Loucy (cell line): ENCODE results near the gene CLEC9A.

Experiments
- H2AFZ ChIP-seq: fragments of 200-600 bp; sonication (generic); 2 replicates; pipeline ENCODE4 v1.6.0; 2016; ENCODE audit warnings: antibody characterized with exemption, mild to moderate bottlenecking, low read length, moderate library complexity
- H3F3A ChIP-seq: fragments of 200-600 bp; 2 replicates; pipeline ENCODE4 v1.6.0; 2016; ENCODE audit warnings: antibody characterized with exemption, low read depth, mild to moderate bottlenecking
- H3K27me3 ChIP-seq: fragments of 200-600 bp; sonication (generic); 2 replicates; pipeline ENCODE4 v1.6.1; 2014; ENCODE audit warnings: low read length, mild to moderate bottlenecking; ENCODE audit not compliant: insufficient read depth, poor library complexity, severe bottlenecking
- H3K36me3 ChIP-seq: fragments of 200-600 bp; sonication (generic); 2 replicates; pipeline ENCODE4 v1.6.1; 2016; ENCODE audit warnings: low read length; ENCODE audit not compliant: insufficient read depth
- H3K4me1 ChIP-seq: fragments of 200-600 bp; sonication (generic); 2 replicates; pipeline ENCODE4 v1.5.1; 2014; ENCODE audit warnings: low read length, mild to moderate bottlenecking; ENCODE audit not compliant: insufficient read depth, poor library complexity, severe bottlenecking
- H3K4me2 ChIP-seq: fragments of 200-600 bp; sonication (generic); 2 replicates; pipeline ENCODE4 v1.6.0; 2014; ENCODE audit warnings: antibody characterized with exemption, low read length, low read depth, mild to moderate bottlenecking; ENCODE audit not compliant: poor library complexity, severe bottlenecking
- H3K4me3 ChIP-seq: fragments of 200-600 bp; sonication (generic); 2 replicates; pipeline ENCODE4 v1.5.1; 2014; ENCODE audit warnings: low read length, mild to moderate bottlenecking, mixed read lengths; ENCODE audit not compliant: poor library complexity, severe bottlenecking
- H3K79me2 ChIP-seq: fragments of 200-600 bp; sonication (generic); 2 replicates; pipeline ENCODE4 v1.6.1; 2014; ENCODE audit warnings: low read length; ENCODE audit not compliant: insufficient read depth
- H3K9ac ChIP-seq: fragments of 200-600 bp; sonication (generic); 2 replicates; pipeline ENCODE4 v1.6.0; 2014; ENCODE audit warnings: mild to moderate bottlenecking, low read depth, low read length, moderate library complexity; ENCODE audit not compliant: poor library complexity, severe bottlenecking
- H3K9me2 ChIP-seq: fragments of 200-600 bp; sonication (generic); replicated peaks from 2 replicates; pipeline ENCODE4 v1.6.1; 2016; ENCODE audit warnings: low read depth, low read length, mixed read lengths
- H3K9me3 ChIP-seq: fragments of 200-600 bp; sonication (generic); 2 replicates; pipeline ENCODE4 v1.6.1; 2014; ENCODE audit warnings: mild to moderate bottlenecking, antibody characterized with exemption, low read length, low read depth; ENCODE audit not compliant: insufficient read depth
- H4K20me1 ChIP-seq: fragments of 200-600 bp; sonication (generic); 2 replicates; pipeline ENCODE4 v1.6.0; 2014; ENCODE audit warnings: antibody characterized with exemption, low read length, mild to moderate bottlenecking; ENCODE audit not compliant: insufficient read depth, poor library complexity, severe bottlenecking
- CTCF ChIP-seq: fragments of 200-600 bp; sonication (generic); conservative IDR thresholded peaks from 2 replicates; pipeline ENCODE4 v1.5.1; 2014; ENCODE audit warnings: mild to moderate bottlenecking, antibody characterized with exemption, low read length
- EZH2phosphoT487 ChIP-seq: fragments of 200-600 bp; IDR thresholded peaks from 2 replicates; pipeline ENCODE4 v1.6.1; 2018; ENCODE audit warnings: antibody characterized with exemption, mild to moderate bottlenecking, moderate library complexity, borderline replicate concordance

CLEC9A gene

GRCh38 chr12:10101648-10102220, 71.3 kb downstream of the CLEC9A start:
- Histone ChIP-seq H3K27me3 (no peaks in the 10 kb centered on the region), H3K9me2 (no peaks in the 10 kb centered on the region), H3K79me2 (no peaks in the 10 kb centered on the region), H3K4me3 (no peak overlapping the region), H3K4me1 (peaks cover 12% of the 10 kb centered on the region), H3K4me2 (peak overlapping the region; percentile 20), H3K9ac (no peak overlapping the region), H4K20me1 (no peaks in the 10 kb centered on the region), H2AFZ (peak overlapping the region; percentile 51; the same call in 1 of the 2 replicates), H3K36me3 (no peaks in the 10 kb centered on the region), H3K9me3 (no peaks in the 10 kb centered on the region), H3F3A (no peaks in the 10 kb centered on the region)
- no peak for TF ChIP-seq EZH2phosphoT487
- no peak for TF ChIP-seq CTCF

- Histone ChIP-seq H3K9me2 (no peaks in the 10 kb centered on the region), H3K27me3 (no peaks in the 10 kb centered on the region), H3F3A (no peaks in the 10 kb centered on the region), H3K4me2 (no peak overlapping the region), H2AFZ (no peak overlapping the region), H3K9ac (no peak overlapping the region), H3K36me3 (no peaks in the 10 kb centered on the region), H3K79me2 (no peaks in the 10 kb centered on the region), H3K4me1 (peaks cover 12% of the 10 kb centered on the region), H3K4me3 (no peak overlapping the region), H3K9me3 (no peaks in the 10 kb centered on the region), H4K20me1 (no peaks in the 10 kb centered on the region)
- TF ChIP-seq CTCF, result no peak
- no peak for TF ChIP-seq EZH2phosphoT487
Observed at GRCh38 chr12:10102322-10102721, 71.8 kb downstream of the CLEC9A start.

GRCh38 chr12:10110256-10110844, 79.9 kb downstream of the CLEC9A start:
- H3K9ac ChIP-seq, result no peak overlapping the region
- H2AFZ ChIP-seq, result no peak overlapping the region
- H3K36me3 ChIP-seq, result no peaks in the 10 kb centered on the region
- no peaks in the 10 kb centered on the region for H3K27me3 ChIP-seq
- no peaks in the 10 kb centered on the region for H3K4me1 ChIP-seq
- TF ChIP-seq CTCF (no peak), EZH2phosphoT487 (no peak)
- H3K9me3 ChIP-seq, result no peaks in the 10 kb centered on the region
- H3K4me3 ChIP-seq, result no peak overlapping the region
- no peaks in the 10 kb centered on the region for H4K20me1 ChIP-seq
- H3F3A ChIP-seq, result no peaks in the 10 kb centered on the region
- H3K79me2 ChIP-seq, result no peaks in the 10 kb centered on the region
- H3K9me2 ChIP-seq, result no peaks in the 10 kb centered on the region
- no peak overlapping the region for H3K4me2 ChIP-seq
